Fibroblast of villous mesenchyme (primary cell): ENCODE measurements around the gene GFRA1. TPM values are rescaled to one million over a fixed set of nuclear protein-coding genes. Genes with fewer than 3 reads are reported as not detected.
"Not testable (repeated sequence)": the region's sequence is repeated elsewhere in the genome, so short reads cannot be mapped to it uniquely, and the experiment has no call there.

Experiments used
- DNase-seq: peaks from one replicate; pipeline ENCODE4 v3.0.0-alpha.2; 2010; ENCODE audit warnings: low read depth
- H3K4me3 ChIP-seq: 2 replicates; pipeline ENCODE4 v1.5.1; 2011; ENCODE audit warnings: low read depth, mild to moderate bottlenecking, low read length
- total RNA-seq: library from RNA; depleted of rRNA; stranded (reverse); fragments of >200 nt; gene quantifications from 2 replicates; pipeline ENCODE4 v1.2.3, GENCODE V29; 2012
- TF ChIP-seq, protein P1 (sequence below): IDR thresholded peaks from 2 replicates; pipeline ENCODE4 v1.5.1; 2012; ENCODE audit warnings: low read depth, mild to moderate bottlenecking, low read length; ENCODE audit not compliant: insufficient read depth

The GFRA1 gene
- total RNA-seq, 1 donor = 59.6 TPM

DNA sequence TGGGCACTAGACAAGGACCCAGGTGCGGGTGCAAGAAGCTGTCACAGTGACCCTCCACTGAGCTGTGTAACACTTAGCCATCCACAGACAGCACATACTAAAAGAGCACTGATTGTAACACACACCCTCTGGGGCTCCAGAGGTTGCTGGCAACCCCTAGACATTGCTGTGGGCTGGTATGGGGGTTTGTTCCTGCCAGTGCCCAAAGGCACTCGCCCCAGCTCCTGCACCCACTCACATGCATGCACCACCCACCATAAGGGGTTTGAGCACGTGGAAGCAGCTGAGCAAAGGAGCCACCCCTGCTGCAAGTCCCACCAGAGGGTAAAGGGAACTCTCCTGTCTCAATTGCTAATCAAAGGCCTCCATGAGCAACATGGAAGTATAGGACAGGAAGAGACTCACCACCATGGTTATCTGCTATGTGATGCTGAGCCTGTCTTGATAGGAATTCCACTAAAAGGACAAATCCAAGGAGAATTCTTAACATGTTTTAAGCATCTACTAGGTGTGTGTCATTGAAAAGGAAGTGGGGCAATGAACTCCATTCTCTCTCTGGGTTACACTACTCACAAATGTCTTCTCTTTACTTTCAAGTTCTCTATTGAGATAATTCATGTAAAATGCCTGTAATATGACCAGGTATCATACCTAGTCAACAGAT, 103.1 kb downstream of the GFRA1 start:
- no peak for DNase-seq
- TF ChIP-seq, protein P1, sequence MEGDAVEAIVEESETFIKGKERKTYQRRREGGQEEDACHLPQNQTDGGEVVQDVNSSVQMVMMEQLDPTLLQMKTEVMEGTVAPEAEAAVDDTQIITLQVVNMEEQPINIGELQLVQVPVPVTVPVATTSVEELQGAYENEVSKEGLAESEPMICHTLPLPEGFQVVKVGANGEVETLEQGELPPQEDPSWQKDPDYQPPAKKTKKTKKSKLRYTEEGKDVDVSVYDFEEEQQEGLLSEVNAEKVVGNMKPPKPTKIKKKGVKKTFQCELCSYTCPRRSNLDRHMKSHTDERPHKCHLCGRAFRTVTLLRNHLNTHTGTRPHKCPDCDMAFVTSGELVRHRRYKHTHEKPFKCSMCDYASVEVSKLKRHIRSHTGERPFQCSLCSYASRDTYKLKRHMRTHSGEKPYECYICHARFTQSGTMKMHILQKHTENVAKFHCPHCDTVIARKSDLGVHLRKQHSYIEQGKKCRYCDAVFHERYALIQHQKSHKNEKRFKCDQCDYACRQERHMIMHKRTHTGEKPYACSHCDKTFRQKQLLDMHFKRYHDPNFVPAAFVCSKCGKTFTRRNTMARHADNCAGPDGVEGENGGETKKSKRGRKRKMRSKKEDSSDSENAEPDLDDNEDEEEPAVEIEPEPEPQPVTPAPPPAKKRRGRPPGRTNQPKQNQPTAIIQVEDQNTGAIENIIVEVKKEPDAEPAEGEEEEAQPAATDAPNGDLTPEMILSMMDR = no peak
- H3K4me3 ChIP-seq = no peak overlapping the region

DNA sequence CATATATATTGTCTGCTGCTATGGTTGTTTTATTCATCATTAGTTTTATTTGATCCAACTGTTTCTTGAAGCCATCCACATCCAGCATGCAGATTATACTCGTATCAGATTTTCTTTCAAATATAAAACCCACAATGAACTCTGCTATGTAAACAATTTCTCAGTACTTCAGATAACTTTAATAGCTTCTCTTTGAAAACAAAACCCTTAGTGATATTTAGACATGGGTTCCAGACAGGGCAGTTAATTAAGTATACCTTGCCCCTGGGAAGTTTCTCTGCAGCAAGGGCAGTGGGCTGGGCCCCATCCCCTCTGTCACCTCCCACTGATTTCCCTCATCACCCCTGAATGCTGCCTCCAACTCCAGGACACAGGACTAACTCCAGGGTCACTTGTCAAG, 104.3 kb downstream of the GFRA1 start:
- H3K4me3 ChIP-seq = no peak overlapping the region
- no peak for DNase-seq
- TF ChIP-seq, protein P1 = no peak

DNA sequence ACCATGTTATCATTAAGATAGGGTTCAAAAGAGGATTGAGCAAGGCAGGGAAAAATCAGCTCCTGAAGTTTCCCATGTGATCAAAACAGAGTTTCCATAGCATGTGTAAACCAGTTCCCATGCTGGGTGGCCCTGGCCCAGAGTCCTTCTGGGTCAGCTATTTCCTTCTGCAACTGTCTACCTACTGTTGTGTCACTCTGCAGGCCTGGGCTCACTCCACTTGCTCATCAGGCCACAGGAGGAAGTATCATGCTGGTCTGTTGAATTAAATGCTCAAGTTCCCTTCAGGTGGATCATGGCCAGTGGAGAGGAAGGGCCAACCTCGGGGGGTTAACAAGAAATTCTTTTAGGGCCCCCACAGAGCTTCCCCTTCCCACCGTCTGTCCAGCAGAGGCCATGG, 104.7 kb downstream of the GFRA1 start:
- no peak for DNase-seq
- TF ChIP-seq, protein P1 = no peak
- H3K4me3 ChIP-seq = no peak overlapping the region

DNA sequence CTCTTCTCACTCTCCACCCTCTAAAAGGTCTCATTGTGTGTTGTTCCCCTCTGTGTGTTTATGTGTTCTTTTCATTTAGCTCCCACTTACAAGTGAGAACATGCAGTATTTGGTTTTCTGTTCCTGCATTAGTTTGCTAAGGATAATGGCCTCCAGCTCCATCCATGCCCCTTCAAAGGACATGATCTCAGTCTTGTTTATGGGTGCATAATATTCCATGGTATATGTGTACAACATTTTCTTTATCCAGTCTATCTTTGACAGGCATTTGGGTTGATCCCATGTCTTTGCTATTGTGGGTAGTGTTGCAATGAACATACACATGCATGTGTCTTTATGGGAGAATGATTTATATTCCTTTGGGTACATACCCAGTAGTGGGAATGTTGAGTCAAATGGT, 107.1 kb downstream of the GFRA1 start:
- H3K4me3 ChIP-seq, DNase-seq: not testable (repeated sequence)

DNA sequence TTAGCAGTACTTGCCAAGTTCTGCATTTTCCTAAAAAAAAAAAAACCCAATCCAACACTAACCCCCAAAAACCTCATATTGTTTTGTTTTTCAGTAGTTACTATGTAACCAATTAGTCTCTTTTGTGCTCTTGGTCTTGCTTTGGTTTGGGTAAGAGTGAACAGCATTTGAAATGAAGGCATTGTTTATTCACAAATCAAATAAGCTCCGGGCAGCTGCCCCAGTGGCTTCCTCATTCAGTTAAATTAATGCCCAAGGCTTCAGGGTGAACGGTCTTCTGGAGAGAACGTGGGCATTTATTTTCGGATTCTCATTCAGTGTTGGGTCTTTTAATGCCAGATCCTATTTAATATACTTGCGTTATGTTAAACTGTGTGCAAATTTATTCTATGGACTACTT, 108.7 kb downstream of the GFRA1 start:
- TF ChIP-seq, protein P1 = no peak

DNA sequence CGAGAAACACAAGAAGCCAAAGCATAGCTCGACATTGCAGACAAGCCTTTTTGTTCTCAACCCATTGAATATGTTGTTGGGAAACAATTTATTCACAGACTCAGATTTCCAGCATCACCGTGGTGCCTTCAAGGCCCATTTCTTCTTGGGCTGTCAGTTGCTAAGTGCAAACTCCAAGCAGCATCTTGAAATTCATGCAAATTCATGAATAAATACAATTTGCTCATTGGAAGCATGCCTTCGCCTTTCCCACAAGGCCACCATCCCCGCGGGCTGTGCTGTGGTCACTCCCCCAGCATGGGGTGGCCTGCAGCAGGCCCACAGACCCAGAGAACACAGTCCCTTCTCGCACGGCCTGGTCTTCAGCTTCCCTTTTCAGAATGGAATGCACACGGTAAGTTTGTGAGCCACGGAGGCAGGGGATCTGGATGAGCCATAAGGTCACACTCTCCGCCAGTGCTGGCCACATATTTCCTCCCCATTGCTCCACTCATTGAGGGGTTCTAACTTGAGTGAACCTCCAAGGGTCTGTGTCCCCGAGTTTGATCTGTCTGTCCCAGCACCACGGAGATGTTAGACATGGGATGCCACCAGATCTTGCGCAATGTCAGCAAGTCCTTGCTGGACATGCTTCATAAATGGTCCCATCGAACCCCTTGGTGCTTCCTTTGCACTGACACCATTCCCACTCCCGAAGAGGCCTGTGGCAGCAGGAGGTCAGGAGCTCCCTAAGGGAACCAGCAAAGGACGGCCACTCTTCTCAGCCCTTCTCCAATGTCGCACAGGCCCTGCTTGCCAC, 109.5 kb downstream of the GFRA1 start:
- no peak overlapping the region for H3K4me3 ChIP-seq
- no peak for DNase-seq
- TF ChIP-seq, protein P1 = no peak

More for the DNA sequence above, 108.7 kb downstream of the GFRA1 start:
- DNase-seq = no peak
- H3K4me3 ChIP-seq = no peak overlapping the region

DNA sequence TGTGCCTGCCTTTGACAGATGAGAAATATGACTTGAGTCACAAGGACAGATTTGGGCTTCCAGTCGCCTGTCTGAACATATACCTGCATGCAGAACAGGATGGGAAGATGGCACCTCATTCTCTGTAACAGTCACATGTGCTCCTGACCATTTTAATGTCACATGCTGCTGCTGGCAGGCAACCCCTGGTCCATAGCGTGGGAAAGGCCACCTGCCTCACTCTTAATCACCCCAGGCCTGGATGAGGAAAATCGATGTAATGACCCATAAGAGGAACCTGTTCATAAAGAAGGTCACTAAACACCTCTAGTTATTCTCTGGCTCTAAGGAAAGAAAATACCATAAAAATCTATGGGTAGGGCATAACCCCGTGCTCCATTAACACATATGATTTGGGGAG, 110.2 kb downstream of the GFRA1 start:
- TF ChIP-seq, protein P1 = no peak
- H3K4me3 ChIP-seq = no peak overlapping the region

More for the DNA sequence above, 110.2 kb downstream of the GFRA1 start:
- no peak for DNase-seq
